Activated T-cell treated with anti-CD3 and anti-CD28 coated beads, Interleukin-2, amount 50 U/mL, for 4 hours (primary cell): Measurements from ENCODE around the gene CDC42EP3. TPM values are rescaled to one million over a fixed set of nuclear protein-coding genes. Genes with fewer than 3 reads are reported as not detected.
A peak's percentile ranks its signal among the peaks of the same experiment; 100 is the strongest.

Experiments
- ATAC-seq, 2 donors: fragments of 200-7000 bp; cut with Tn5 transposase; one replicate each; pipeline ENCODE4 v1.10.0; 2021
- DNase-seq: peaks from one replicate; pipeline ENCODE4 v3.0.0-alpha.2; 2020
- H3K27me3 Mint-ChIP-seq: one replicate; pipeline ENCODE4 v1.8.0; 2021; ENCODE audit warnings: low read depth, mixed read lengths
- H3K36me3 Mint-ChIP-seq: one replicate; pipeline ENCODE4 v1.8.0; 2022; ENCODE audit warnings: mixed read lengths; ENCODE audit not compliant: insufficient read depth
- H3K4me1 Mint-ChIP-seq: one replicate; pipeline ENCODE4 v1.8.0; 2021; ENCODE audit warnings: low read depth, mixed read lengths
- H3K4me3 Mint-ChIP-seq: one replicate; pipeline ENCODE4 v1.8.0; 2021; ENCODE audit warnings: mild to moderate bottlenecking, moderate library complexity, mixed read lengths
- H3K9me3 Mint-ChIP-seq: one replicate; pipeline ENCODE4 v1.8.0; 2021; ENCODE audit warnings: mixed read lengths
- total RNA-seq, 3 donors: library from RNA; stranded (reverse); gene quantifications; one replicate each; pipeline ENCODE4 v1.2.1, GENCODE V29; 2021

The CDC42EP3 gene
- total RNA-seq, 3 donors from 2014 or later, result 31.6 to 58.1 (median 39.4) TPM

- Mint-ChIP-seq H3K4me1 (no peaks in the 10 kb centered on the region), H3K4me3 (no peak overlapping the region), H3K9me3 (no peaks in the 10 kb centered on the region), H3K27me3 (peaks cover 2% of the 10 kb centered on the region), H3K36me3 (no peaks in the 10 kb centered on the region)
- ATAC-seq (no peak), DNase-seq (no peak)
Measured at GRCh38 chr2:37695336-37695735, 23.9 kb upstream of the CDC42EP3 start.

GRCh38 chr2:37692711-37693110 lies 21.3 kb upstream of the CDC42EP3 start:
- Mint-ChIP-seq H3K27me3 (peaks cover 2% of the 10 kb centered on the region), H3K4me1 (no peaks in the 10 kb centered on the region), H3K4me3 (no peak overlapping the region), H3K9me3 (no peaks in the 10 kb centered on the region), H3K36me3 (no peaks in the 10 kb centered on the region)
- no peak for DNase-seq
- ATAC-seq, result no peak

GRCh38 chr2:37689751-37690150 lies 18.3 kb upstream of the CDC42EP3 start:
- no peaks in the 10 kb centered on the region for H3K9me3 Mint-ChIP-seq
- ATAC-seq (no peak), DNase-seq (no peak)
- peaks cover 2% of the 10 kb centered on the region for H3K27me3 Mint-ChIP-seq
- H3K4me1 Mint-ChIP-seq, result peaks cover 4% of the 10 kb centered on the region
- no peak overlapping the region for H3K4me3 Mint-ChIP-seq
- H3K36me3 Mint-ChIP-seq, result no peaks in the 10 kb centered on the region

- ATAC-seq (no peak), DNase-seq (no peak)
- Mint-ChIP-seq H3K36me3 (no peaks in the 10 kb centered on the region), H3K4me3 (no peak overlapping the region), H3K27me3 (peaks cover 2% of the 10 kb centered on the region), H3K4me1 (peaks cover 10% of the 10 kb centered on the region), H3K9me3 (no peaks in the 10 kb centered on the region)
Measured at GRCh38 chr2:37688771-37689468, 17.5 kb upstream of the CDC42EP3 start.

GRCh38 chr2:37686792-37687526 lies 15.5 kb upstream of the CDC42EP3 start:
- H3K36me3 Mint-ChIP-seq, result no peaks in the 10 kb centered on the region
- H3K9me3 Mint-ChIP-seq, result peaks cover 5% of the 10 kb centered on the region
- ATAC-seq (peak; percentile 42 to 63), DNase-seq (no peak)
- H3K27me3 Mint-ChIP-seq, result no peaks in the 10 kb centered on the region
- H3K4me1 Mint-ChIP-seq, result peaks cover 27% of the 10 kb centered on the region
- no peak overlapping the region for H3K4me3 Mint-ChIP-seq

- DNase-seq (no peak), ATAC-seq (no peak)
- Mint-ChIP-seq H3K9me3 (peaks cover 5% of the 10 kb centered on the region), H3K4me3 (no peak overlapping the region), H3K27me3 (no peaks in the 10 kb centered on the region), H3K4me1 (peaks cover 29% of the 10 kb centered on the region), H3K36me3 (no peaks in the 10 kb centered on the region)
Measured at GRCh38 chr2:37684809-37685208, 13.4 kb upstream of the CDC42EP3 start.

GRCh38 chr2:37683921-37684780 lies 12.7 kb upstream of the CDC42EP3 start:
- DNase-seq, result no peak
- peaks cover 29% of the 10 kb centered on the region for H3K4me1 Mint-ChIP-seq

GRCh38 chr2:37683241-37683640 lies 11.8 kb upstream of the CDC42EP3 start:
- peaks cover 5% of the 10 kb centered on the region for H3K9me3 Mint-ChIP-seq
- no peak overlapping the region for H3K4me3 Mint-ChIP-seq
- no peaks in the 10 kb centered on the region for H3K36me3 Mint-ChIP-seq
- no peaks in the 10 kb centered on the region for H3K27me3 Mint-ChIP-seq
- no peak for ATAC-seq
- DNase-seq, result no peak
- H3K4me1 Mint-ChIP-seq, result peaks cover 29% of the 10 kb centered on the region

More at GRCh38 chr2:37683921-37684780, 12.7 kb upstream of the CDC42EP3 start:
- peak; percentile 87 to 91 for ATAC-seq
- H3K9me3 Mint-ChIP-seq, result peaks cover 5% of the 10 kb centered on the region
- H3K27me3 Mint-ChIP-seq, result no peaks in the 10 kb centered on the region
- no peaks in the 10 kb centered on the region for H3K36me3 Mint-ChIP-seq
- no peak overlapping the region for H3K4me3 Mint-ChIP-seq

GRCh38 chr2:37682473-37682872 lies 11.0 kb upstream of the CDC42EP3 start:
- ATAC-seq (no peak), DNase-seq (no peak)
- no peaks in the 10 kb centered on the region for H3K36me3 Mint-ChIP-seq
- H3K9me3 Mint-ChIP-seq, result peaks cover 5% of the 10 kb centered on the region
- H3K4me3 Mint-ChIP-seq, result no peak overlapping the region
- peaks cover 29% of the 10 kb centered on the region for H3K4me1 Mint-ChIP-seq
- H3K27me3 Mint-ChIP-seq, result no peaks in the 10 kb centered on the region

- DNase-seq (no peak), ATAC-seq (no peak)
- Mint-ChIP-seq H3K9me3 (peaks cover 5% of the 10 kb centered on the region), H3K36me3 (no peaks in the 10 kb centered on the region), H3K4me3 (no peak overlapping the region), H3K27me3 (no peaks in the 10 kb centered on the region), H3K4me1 (peaks cover 29% of the 10 kb centered on the region)
Measured at GRCh38 chr2:37681587-37681986, 10.1 kb upstream of the CDC42EP3 start.

- Mint-ChIP-seq H3K9me3 (peaks cover 5% of the 10 kb centered on the region), H3K4me1 (peaks cover 30% of the 10 kb centered on the region)
Measured at GRCh38 chr2:37679072-37679695, 7.7 kb upstream of the CDC42EP3 start.

GRCh38 chr2:37676274-37676673 lies 4.8 kb upstream of the CDC42EP3 start:
- peaks cover 14% of the 10 kb centered on the region for H3K4me1 Mint-ChIP-seq
- DNase-seq, result no peak
- ATAC-seq, result no peak
- no peaks in the 10 kb centered on the region for H3K36me3 Mint-ChIP-seq
- H3K27me3 Mint-ChIP-seq, result no peaks in the 10 kb centered on the region
- H3K4me3 Mint-ChIP-seq, result no peak overlapping the region
- H3K9me3 Mint-ChIP-seq, result no peaks in the 10 kb centered on the region

More at GRCh38 chr2:37679072-37679695, 7.7 kb upstream of the CDC42EP3 start:
- DNase-seq (no peak), ATAC-seq (no peak)
- no peak overlapping the region for H3K4me3 Mint-ChIP-seq
- no peaks in the 10 kb centered on the region for H3K36me3 Mint-ChIP-seq
- no peaks in the 10 kb centered on the region for H3K27me3 Mint-ChIP-seq

- Mint-ChIP-seq H3K27me3 (no peaks in the 10 kb centered on the region), H3K4me3 (no peak overlapping the region), H3K36me3 (no peaks in the 10 kb centered on the region), H3K9me3 (no peaks in the 10 kb centered on the region), H3K4me1 (peaks cover 23% of the 10 kb centered on the region)
- DNase-seq (no peak), ATAC-seq (no peak)
Measured at GRCh38 chr2:37674946-37675345, 3.5 kb upstream of the CDC42EP3 start.

- Mint-ChIP-seq H3K9me3 (no peaks in the 10 kb centered on the region), H3K36me3 (no peaks in the 10 kb centered on the region), H3K27me3 (no peaks in the 10 kb centered on the region), H3K4me1 (peaks cover 43% of the 10 kb centered on the region), H3K4me3 (peak overlapping the region; percentile 84)
- DNase-seq, result no peak
- no peak for ATAC-seq
Measured at GRCh38 chr2:37672870-37673184, 1.4 kb upstream of the CDC42EP3 start.
